Measurements from ENCODE around the gene GPR37L1.

DNA sequence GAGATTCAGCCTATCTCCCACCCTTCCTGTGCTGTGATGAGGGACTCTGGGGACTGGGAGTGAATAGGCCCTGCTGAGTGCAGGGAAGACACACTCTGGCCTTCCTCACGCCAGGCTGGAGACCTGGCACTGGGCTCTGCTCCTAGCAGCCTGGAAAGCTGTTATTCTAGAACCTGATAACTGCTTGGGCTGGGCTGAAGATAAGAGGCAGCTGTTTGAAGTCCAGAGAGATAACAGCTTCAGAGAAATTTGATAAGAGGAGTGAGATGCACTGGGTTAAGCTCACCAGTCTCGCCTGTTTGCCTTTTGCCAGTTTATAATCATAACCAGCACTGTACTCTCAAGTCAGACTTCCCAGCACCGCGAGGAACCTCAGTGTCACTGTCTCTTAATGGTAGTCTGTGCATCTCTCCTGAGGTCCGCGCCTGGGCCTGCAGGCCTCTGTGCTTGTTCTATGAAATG is 46.6 kb upstream of the GPR37L1 start:
- TF ChIP-seq, protein P1, sequence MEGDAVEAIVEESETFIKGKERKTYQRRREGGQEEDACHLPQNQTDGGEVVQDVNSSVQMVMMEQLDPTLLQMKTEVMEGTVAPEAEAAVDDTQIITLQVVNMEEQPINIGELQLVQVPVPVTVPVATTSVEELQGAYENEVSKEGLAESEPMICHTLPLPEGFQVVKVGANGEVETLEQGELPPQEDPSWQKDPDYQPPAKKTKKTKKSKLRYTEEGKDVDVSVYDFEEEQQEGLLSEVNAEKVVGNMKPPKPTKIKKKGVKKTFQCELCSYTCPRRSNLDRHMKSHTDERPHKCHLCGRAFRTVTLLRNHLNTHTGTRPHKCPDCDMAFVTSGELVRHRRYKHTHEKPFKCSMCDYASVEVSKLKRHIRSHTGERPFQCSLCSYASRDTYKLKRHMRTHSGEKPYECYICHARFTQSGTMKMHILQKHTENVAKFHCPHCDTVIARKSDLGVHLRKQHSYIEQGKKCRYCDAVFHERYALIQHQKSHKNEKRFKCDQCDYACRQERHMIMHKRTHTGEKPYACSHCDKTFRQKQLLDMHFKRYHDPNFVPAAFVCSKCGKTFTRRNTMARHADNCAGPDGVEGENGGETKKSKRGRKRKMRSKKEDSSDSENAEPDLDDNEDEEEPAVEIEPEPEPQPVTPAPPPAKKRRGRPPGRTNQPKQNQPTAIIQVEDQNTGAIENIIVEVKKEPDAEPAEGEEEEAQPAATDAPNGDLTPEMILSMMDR (conservative IDR thresholded peaks at IDR 0.05; ENCODE audit: low read length), result no peak
- TF ChIP-seq EZH2phosphoT487 (IDR thresholded peaks at IDR 0.05; ENCODE audit: borderline replicate concordance), result no peak
